HG02852 (cell line): ENCODE results near the gene TBCE.

Experiments used
- ATAC-seq: cut with Tn5 transposase; IDR thresholded peaks from one replicate; pipeline ENCODE4 v1.9.1; 2021; ENCODE audit warnings: mild to moderate bottlenecking, moderate library complexity; ENCODE audit not compliant: unreplicated experiment

The TBCE gene

GRCh38 chr1:235367000-235367908 is at the start of gene TBCE:
Gene TBCE, plus strand, starts transcription at chr1:235367427. Its CDS starts 12,623 bp downstream, at chr1:235380050.
- ATAC-seq: peak; percentile 100

DNA sequence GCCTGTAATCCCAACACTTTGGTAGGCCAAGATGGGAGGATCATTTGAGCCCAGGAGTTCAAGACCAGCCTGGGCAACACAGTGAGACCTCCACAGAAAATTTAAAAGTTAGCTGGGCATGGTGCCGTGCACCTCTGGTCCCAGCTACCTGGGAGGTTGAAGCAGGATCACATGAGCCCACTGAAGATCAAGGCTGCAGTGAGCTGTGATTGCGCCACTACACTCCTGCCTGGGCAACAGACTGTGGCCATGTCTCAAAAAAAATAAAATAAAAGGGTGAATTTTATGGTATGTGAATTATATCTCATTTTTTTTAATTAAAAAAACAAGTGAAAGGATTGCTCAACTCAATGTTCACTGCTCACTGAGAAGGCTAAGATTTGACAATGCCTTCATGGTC is 48.0 kb upstream of the TBCE start:
- ATAC-seq: no peak

DNA sequence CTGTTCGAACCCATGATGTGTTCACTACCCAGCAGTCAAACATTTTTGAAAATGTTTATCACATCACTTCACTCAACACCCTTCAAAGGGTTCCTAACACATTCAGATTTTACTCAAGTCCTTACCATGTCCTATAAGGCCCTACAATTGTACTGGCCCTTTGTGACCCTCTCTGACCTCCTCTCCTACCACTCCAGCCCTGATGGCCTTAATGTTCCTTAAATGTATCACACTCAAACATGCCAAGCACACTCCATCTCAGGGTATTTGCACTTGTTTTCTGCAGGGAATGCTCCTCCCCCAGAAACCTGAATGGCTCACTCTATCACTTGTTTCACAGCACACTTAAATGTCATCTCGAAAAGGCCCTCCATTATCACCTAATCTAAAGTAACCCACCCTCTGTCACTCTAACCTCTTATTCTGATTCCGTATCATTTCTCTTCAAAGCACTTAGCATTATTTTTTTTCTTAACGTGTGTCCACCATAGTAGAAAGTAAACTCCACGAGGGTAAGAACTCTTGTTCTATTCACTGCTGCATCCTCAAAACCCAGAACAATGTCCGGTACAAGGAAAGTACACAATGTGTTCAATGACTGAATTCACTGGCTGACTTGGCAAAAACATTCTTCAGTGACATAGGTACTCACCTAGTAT is 46.6 kb upstream of the TBCE start:
- ATAC-seq: no peak

DNA sequence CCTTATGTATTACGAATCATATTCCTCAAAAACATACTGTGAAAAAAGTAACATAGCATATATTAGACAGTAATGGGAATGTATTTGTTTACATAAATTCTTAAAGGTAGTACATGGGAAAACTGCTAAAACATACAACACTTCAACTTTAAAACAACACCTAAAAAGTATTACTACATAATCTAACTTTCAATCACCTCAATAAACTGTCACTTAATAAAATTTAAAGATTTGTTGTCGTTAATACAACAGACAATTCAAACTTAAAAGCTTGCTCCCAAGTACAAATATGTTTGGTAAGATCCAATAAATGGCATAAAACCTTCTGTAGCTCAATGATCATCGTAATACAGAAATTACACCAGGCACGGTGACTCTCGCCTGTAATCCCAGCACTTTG is 42.9 kb upstream of the TBCE start:
- ATAC-seq: no peak

GRCh38 chr1:235325139-235325538 is 42.1 kb upstream of the TBCE start:
- no peak for ATAC-seq

DNA sequence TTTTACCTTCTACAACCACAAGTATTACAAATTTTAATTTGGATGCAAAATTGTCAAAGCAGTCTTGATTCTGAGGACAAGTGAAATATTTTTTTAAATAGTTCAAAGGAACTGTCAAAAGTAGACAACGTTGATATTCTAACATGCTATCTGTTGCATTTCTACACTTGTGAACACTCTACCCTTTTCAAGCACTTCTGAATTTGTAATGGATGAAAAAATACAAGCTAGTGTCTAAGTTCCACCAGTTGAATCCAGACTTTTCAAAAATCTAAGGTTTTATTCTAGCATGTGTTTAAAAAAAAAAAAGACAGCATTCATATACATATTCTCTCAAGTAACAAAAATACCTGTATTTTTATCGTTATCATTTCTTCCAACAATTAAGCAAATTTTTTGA is 41.4 kb upstream of the TBCE start:
- ATAC-seq: no peak

- peak; percentile 16 for ATAC-seq
Measured at GRCh38 chr1:235326719-235327558, 40.3 kb upstream of the TBCE start.

GRCh38 chr1:235327559-235328270 is 39.5 kb upstream of the TBCE start, which contains the start of gene ARID4B:
Gene ARID4B, minus strand, starts transcription at chr1:235328179. Its CDS starts 1,260 bp downstream, at chr1:235326919.
- ATAC-seq: peak; percentile 5

- peak; percentile 71 for ATAC-seq
Measured at GRCh38 chr1:235328271-235329138, 38.7 kb upstream of the TBCE start, which contains the start of gene GGPS1. Gene GGPS1, plus strand, starts transcription at chr1:235328570. Its CDS starts 6,695 bp downstream, at chr1:235335265.

- ATAC-seq: peak; percentile 24
Measured at GRCh38 chr1:235329139-235329902, 37.9 kb upstream of the TBCE start.

DNA sequence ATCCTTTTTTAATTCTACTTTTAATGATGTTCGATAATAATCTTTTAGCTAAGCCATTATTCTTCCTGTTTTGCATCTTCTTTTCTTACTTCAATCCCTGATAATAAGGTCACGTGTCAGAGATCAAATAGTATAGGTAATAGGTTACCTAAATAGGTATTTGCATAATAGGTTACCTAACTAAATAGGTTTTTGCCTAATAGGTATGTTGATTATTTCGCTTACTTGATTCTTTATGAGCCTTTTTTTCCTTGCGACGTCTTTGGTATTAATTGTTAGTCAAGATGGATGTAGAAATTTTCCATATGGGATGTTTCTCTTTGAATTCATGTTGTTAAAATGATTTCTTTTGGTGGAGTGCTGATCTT is 36.3 kb upstream of the TBCE start:
- no peak for ATAC-seq

- ATAC-seq: no peak
Measured at GRCh38 chr1:235331401-235331800, 35.8 kb upstream of the TBCE start.

DNA sequence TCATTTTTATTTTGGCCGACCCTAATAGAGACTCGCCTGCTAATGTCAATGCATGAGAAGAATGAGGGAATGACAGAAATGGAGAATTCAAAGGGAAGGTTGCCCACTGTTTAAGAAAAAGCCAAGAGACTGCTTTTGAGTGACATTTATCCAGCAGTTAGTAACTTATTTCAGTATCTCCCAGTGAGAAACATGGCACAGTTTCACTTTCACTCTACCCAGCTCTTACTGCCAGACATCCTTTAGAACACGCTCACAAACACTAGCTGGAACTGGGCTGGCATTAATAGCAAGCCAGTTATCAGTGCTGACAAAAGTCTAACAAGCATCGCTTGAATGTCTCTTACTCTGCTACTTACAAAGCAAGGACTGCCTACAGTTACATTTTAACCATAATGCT is 30.3 kb upstream of the TBCE start:
- ATAC-seq: no peak

GRCh38 chr1:235339746-235340145 is 27.5 kb upstream of the TBCE start:
- ATAC-seq: no peak

DNA sequence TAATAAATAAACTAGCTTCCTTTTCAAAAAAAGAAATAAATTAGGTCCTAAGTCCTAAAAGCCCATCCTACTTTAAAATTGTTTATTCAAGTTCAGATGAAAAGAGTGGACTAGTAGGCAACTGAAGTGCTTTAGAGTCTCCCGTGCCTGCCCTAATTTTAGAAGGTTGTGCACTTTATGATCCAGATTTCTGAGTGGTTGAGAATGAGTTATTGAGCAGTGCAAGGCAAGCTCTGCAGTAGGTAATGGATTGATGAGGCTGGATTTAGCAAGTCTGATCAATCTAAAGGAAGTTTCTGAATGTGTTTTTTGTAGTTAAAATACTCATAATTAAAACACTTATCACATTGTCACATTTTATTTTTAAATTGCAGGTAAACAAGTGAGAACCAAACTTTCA is 25.9 kb upstream of the TBCE start:
- no peak for ATAC-seq

DNA sequence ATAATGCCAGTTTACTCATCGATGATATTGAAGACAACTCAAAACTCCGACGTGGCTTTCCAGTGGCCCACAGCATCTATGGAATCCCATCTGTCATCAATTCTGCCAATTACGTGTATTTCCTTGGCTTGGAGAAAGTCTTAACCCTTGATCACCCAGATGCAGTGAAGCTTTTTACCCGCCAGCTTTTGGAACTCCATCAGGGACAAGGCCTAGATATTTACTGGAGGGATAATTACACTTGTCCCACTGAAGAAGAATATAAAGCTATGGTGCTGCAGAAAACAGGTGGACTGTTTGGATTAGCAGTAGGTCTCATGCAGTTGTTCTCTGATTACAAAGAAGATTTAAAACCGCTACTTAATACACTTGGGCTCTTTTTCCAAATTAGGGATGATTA is 25.2 kb upstream of the TBCE start:
- no peak for ATAC-seq

DNA sequence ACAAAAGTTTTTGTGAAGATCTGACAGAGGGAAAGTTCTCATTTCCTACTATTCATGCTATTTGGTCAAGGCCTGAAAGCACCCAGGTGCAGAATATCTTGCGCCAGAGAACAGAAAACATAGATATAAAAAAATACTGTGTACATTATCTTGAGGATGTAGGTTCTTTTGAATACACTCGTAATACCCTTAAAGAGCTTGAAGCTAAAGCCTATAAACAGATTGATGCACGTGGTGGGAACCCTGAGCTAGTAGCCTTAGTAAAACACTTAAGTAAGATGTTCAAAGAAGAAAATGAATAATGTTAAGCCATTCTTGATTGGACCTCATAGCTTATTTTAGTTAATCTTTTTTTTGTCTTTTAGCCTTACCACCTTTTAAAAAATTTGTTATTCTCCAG is 24.8 kb upstream of the TBCE start:
- ATAC-seq: no peak

GRCh38 chr1:235343726-235344125 is 23.5 kb upstream of the TBCE start:
- no peak for ATAC-seq

- no peak for ATAC-seq
Measured at GRCh38 chr1:235351441-235351840, 15.8 kb upstream of the TBCE start.
